Mesothelial cell of epicardium (in vitro differentiated cells): ENCODE results near the gene AFF2. TPM values are rescaled to one million over a fixed set of nuclear protein-coding genes. Genes with fewer than 3 reads are reported as not detected.

Experiments
- DNase-seq, 2 experiments: peaks; one replicate each; pipeline ENCODE4 v3.0.0; 2021; ENCODE audit warnings: low spot score in 2 of 2; ENCODE audit not compliant: unreplicated experiment in 2 of 2
- H3K27ac Mint-ChIP-seq: 2 replicates; pipeline ENCODE4 v1.8.0; 2021; ENCODE audit warnings: mixed read lengths
- H3K27me3 Mint-ChIP-seq: 2 replicates; pipeline ENCODE4 v1.8.0; 2021; ENCODE audit warnings: low read depth, mixed read lengths
- H3K36me3 Mint-ChIP-seq: 2 replicates; pipeline ENCODE4 v1.8.0; 2021; ENCODE audit warnings: mixed read lengths
- H3K4me1 Mint-ChIP-seq: 2 replicates; pipeline ENCODE4 v1.8.0; 2021; ENCODE audit warnings: mixed read lengths
- H3K4me3 Mint-ChIP-seq: 2 replicates; pipeline ENCODE4 v1.8.0; 2021; ENCODE audit warnings: mild to moderate bottlenecking, moderate library complexity, mixed read lengths
- H3K9me3 Mint-ChIP-seq: 2 replicates; pipeline ENCODE4 v1.8.0; 2021; ENCODE audit warnings: mixed read lengths
- CTCF ChIP-seq: fragments of 200-600 bp; sonication (generic); IDR thresholded peaks from one replicate; pipeline ENCODE4 v1.5.0; 2021; ENCODE audit warnings: antibody characterized with exemption; ENCODE audit not compliant: unreplicated experiment
- total RNA-seq: library from RNA; stranded (reverse); gene quantifications from 3 replicates; pipeline ENCODE4 v1.2.1, GENCODE V29; 2021

The AFF2 gene
- total RNA-seq, 1 donor from 2014 or later = 5.8 TPM

- no peaks in the 10 kb centered on the region for H3K27me3 Mint-ChIP-seq
- H3K4me3 Mint-ChIP-seq = no peak overlapping the region
- H3K4me1 Mint-ChIP-seq = peaks cover 4% of the 10 kb centered on the region
- peaks cover 21% of the 10 kb centered on the region for H3K9me3 Mint-ChIP-seq
- DNase-seq = no peak
- no peak overlapping the region for H3K27ac Mint-ChIP-seq
- no peaks in the 10 kb centered on the region for H3K36me3 Mint-ChIP-seq
- no peak for TF ChIP-seq CTCF
Measured at GRCh38 chrX:148632444-148632843, 132.0 kb downstream of the AFF2 start.

GRCh38 chrX:148633218-148633908, 132.9 kb downstream of the AFF2 start:
- no peaks in the 10 kb centered on the region for H3K36me3 Mint-ChIP-seq

GRCh38 chrX:148634591-148634990, 134.2 kb downstream of the AFF2 start:
- Mint-ChIP-seq H3K4me1 (peaks cover 4% of the 10 kb centered on the region), H3K9me3 (peaks cover 33% of the 10 kb centered on the region), H3K27me3 (no peaks in the 10 kb centered on the region), H3K27ac (no peak overlapping the region), H3K36me3 (no peaks in the 10 kb centered on the region), H3K4me3 (no peak overlapping the region)
- TF ChIP-seq CTCF = no peak
- no peak for DNase-seq

More at GRCh38 chrX:148633218-148633908, 132.9 kb downstream of the AFF2 start:
- no peak for TF ChIP-seq CTCF
- Mint-ChIP-seq H3K9me3 (peaks cover 22% of the 10 kb centered on the region), H3K4me1 (peaks cover 4% of the 10 kb centered on the region), H3K4me3 (no peak overlapping the region), H3K27me3 (no peaks in the 10 kb centered on the region), H3K27ac (no peak overlapping the region)
- DNase-seq = no peak

- Mint-ChIP-seq H3K36me3 (no peaks in the 10 kb centered on the region), H3K4me3 (no peak overlapping the region), H3K9me3 (peaks cover 44% of the 10 kb centered on the region), H3K27ac (no peak overlapping the region), H3K27me3 (no peaks in the 10 kb centered on the region), H3K4me1 (no peaks in the 10 kb centered on the region)
- no peak for TF ChIP-seq CTCF
- DNase-seq = no peak
Measured at GRCh38 chrX:148643460-148643859, 143.0 kb downstream of the AFF2 start.

GRCh38 chrX:148647651-148648050, 147.2 kb downstream of the AFF2 start:
- no peaks in the 10 kb centered on the region for H3K36me3 Mint-ChIP-seq
- H3K27ac Mint-ChIP-seq = no peak overlapping the region
- H3K4me1 Mint-ChIP-seq = no peaks in the 10 kb centered on the region

More at GRCh38 chrX:148647651-148648050, 147.2 kb downstream of the AFF2 start:
- no peak for DNase-seq
- H3K4me3 Mint-ChIP-seq = no peak overlapping the region
- H3K9me3 Mint-ChIP-seq = peaks cover 46% of the 10 kb centered on the region
- H3K27me3 Mint-ChIP-seq = no peaks in the 10 kb centered on the region
- TF ChIP-seq CTCF = no peak
